ENCODE measurements around the gene DPYD. TPM values are rescaled to one million over a fixed set of nuclear protein-coding genes. Genes with fewer than 3 reads are reported as not detected.

The DPYD gene
- total RNA-seq, 1 experiment from 2014 or later: 12.8 TPM

DNA sequence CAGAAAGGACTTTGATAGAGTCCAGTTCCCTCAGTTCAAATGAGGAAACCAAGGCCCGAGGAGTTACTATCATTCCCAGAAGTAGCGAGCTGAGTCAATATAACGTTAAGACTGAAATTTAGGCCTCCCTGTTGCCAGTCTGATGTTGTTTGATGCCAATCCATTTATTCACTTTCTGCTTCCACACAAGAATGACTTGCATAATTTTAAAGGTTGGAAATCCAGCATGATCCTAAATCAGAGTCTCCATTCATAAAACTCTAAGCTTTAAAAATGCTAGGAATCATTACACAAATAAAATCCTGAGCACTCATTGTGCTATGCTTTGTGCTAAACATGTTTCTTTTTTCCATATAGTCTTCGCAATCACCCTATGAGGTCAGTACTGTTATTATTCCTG lies 784.9 kb downstream of the DPYD start:
- CTCF ChIA-PET: no interaction called here
- intact Hi-C loops (cut with micrococcal nuclease): no loop called here

DNA sequence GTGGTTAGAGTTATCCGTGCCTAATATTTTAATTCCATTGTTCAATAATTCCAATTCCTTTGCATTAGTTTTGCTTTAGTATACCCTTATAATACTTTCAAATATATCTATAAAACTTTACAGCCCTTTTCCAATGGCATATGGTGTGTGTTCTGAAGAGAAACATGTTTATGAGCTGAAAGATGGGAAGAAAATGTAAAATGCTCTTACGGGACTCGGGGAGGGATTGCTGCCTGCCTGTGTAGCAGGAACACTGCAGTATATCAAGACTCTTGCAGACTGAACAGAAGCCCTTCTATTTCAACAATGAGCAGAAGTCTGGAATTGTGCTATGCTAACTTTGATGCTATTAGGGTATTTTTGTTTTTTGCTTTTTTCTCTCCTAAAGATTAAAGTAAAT lies 792.4 kb downstream of the DPYD start:
- Histone ChIP-seq H3K4me1 (ENCODE audit: insufficient read depth, low read length) (peaks cover 7% of the 10 kb centered on the region; the same call in 1 of the 2 replicates), H3K36me3 (ENCODE audit: low read depth, low read length) (no peaks in the 10 kb centered on the region), H3K4me3 (ENCODE audit: low read length) (no peak overlapping the region), H3F3A (ENCODE audit: low read length, unreplicated experiment) (no peaks in the 10 kb centered on the region), H3K79me2 (ENCODE audit: low read length) (no peaks in the 10 kb centered on the region), H3K9me3 (ENCODE audit: low read length) (no peaks in the 10 kb centered on the region), H4K20me1 (ENCODE audit: low read length) (no peaks in the 10 kb centered on the region), H3K9ac (ENCODE audit: low read length) (no peak overlapping the region), H3K27me3 (ENCODE audit: low read length) (no peaks in the 10 kb centered on the region), H3K9me2 (replicated peaks; ENCODE audit: low read length) (no peaks in the 10 kb centered on the region), H3K4me2 (ENCODE audit: low read length) (no peak overlapping the region), H3K27ac (ENCODE audit: low read length) (no peak overlapping the region), H2AFZ (ENCODE audit: low read length) (no peak overlapping the region)
- intact Hi-C loops (cut with micrococcal nuclease): no loop called here
- CTCF ChIA-PET: interaction anchor here (0.6 kb wide), 1 partner anchor 399 kb away, joined by 3 read pairs; no protein-coding TSS in a partner anchor
- no peak for TF ChIP-seq EZH2phosphoT487 (IDR thresholded peaks at IDR 0.05; ENCODE audit: borderline replicate concordance, low read length)
- TF ChIP-seq EZH2 (IDR thresholded peaks at IDR 0.05; ENCODE audit: low read length, unreplicated experiment): no peak
- TF ChIP-seq, protein P1, sequence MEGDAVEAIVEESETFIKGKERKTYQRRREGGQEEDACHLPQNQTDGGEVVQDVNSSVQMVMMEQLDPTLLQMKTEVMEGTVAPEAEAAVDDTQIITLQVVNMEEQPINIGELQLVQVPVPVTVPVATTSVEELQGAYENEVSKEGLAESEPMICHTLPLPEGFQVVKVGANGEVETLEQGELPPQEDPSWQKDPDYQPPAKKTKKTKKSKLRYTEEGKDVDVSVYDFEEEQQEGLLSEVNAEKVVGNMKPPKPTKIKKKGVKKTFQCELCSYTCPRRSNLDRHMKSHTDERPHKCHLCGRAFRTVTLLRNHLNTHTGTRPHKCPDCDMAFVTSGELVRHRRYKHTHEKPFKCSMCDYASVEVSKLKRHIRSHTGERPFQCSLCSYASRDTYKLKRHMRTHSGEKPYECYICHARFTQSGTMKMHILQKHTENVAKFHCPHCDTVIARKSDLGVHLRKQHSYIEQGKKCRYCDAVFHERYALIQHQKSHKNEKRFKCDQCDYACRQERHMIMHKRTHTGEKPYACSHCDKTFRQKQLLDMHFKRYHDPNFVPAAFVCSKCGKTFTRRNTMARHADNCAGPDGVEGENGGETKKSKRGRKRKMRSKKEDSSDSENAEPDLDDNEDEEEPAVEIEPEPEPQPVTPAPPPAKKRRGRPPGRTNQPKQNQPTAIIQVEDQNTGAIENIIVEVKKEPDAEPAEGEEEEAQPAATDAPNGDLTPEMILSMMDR (conservative IDR thresholded peaks at IDR 0.05; ENCODE audit: low read depth, low read length): no peak
- no TSS peak for BruUV-seq (replicated peaks)
- DNase-seq (no peak), ATAC-seq (peak; percentile 38)
- POLR2A ChIA-PET (ENCODE audit: unreplicated experiment): no interaction called here

More for the DNA sequence above, 784.9 kb downstream of the DPYD start:
- Histone ChIP-seq H2AFZ (ENCODE audit: low read length) (no peak overlapping the region), H3K4me3 (ENCODE audit: low read length) (no peak overlapping the region), H3K4me1 (ENCODE audit: insufficient read depth, low read length) (no peaks in the 10 kb centered on the region; the same call in 1 of the 2 replicates), H3K4me2 (ENCODE audit: low read length) (no peak overlapping the region), H3K79me2 (ENCODE audit: low read length) (no peaks in the 10 kb centered on the region), H3K27ac (ENCODE audit: low read length) (no peak overlapping the region), H3K9ac (ENCODE audit: low read length) (no peak overlapping the region), H3F3A (ENCODE audit: low read length, unreplicated experiment) (no peaks in the 10 kb centered on the region), H3K27me3 (ENCODE audit: low read length) (no peaks in the 10 kb centered on the region), H4K20me1 (ENCODE audit: low read length) (no peaks in the 10 kb centered on the region), H3K9me3 (ENCODE audit: low read length) (no peaks in the 10 kb centered on the region), H3K36me3 (ENCODE audit: low read depth, low read length) (no peaks in the 10 kb centered on the region), H3K9me2 (replicated peaks; ENCODE audit: low read length) (no peaks in the 10 kb centered on the region)
- POLR2A ChIA-PET (ENCODE audit: unreplicated experiment): no interaction called here
- no peak for DNase-seq
- no peak for TF ChIP-seq EZH2 (IDR thresholded peaks at IDR 0.05; ENCODE audit: low read length, unreplicated experiment)
- TF ChIP-seq, protein P1 (conservative IDR thresholded peaks at IDR 0.05; ENCODE audit: low read depth, low read length): no peak
- no peak for TF ChIP-seq EZH2phosphoT487 (IDR thresholded peaks at IDR 0.05; ENCODE audit: borderline replicate concordance, low read length)
- no TSS peak for BruUV-seq (replicated peaks)
- ATAC-seq: no peak

DNA sequence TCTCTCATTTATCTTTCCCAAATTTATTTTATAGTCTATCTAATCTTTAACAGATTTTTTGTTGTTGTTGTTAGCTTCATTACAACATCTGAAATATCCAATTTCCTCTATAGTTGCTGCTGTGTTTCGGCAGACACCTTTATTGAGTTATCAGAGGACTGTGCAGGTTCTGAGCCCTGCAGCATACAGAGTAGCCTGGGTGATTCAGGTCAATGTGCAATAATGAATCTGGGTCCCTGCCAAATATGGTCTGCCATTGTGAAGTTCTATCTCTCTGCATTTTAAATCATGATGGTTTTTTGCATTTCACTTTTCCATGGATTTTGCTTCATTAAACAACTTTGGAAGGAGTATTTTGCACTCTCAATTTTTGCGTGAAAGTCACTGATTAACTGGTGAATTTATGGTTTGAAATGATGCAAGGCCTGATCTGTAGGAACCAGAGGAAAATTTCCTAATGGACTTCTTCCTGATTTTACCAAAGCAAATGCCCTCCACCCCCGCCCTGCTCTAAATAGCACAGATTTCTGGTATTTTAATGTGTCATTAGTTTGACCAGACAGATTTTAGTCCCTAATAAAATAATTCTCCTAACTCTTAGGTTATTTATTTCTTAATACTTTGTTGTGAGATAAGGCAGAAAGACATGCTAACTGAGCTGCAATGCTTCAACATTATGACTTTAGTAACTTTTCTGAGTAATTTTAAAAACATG lies 797.0 kb downstream of the DPYD start:
- Histone ChIP-seq H3K36me3 (ENCODE audit: low read depth, low read length) (no peaks in the 10 kb centered on the region), H3F3A (ENCODE audit: low read length, unreplicated experiment) (no peaks in the 10 kb centered on the region), H3K4me1 (ENCODE audit: insufficient read depth, low read length) (peaks cover 7% of the 10 kb centered on the region; the same call in 1 of the 2 replicates), H3K9ac (ENCODE audit: low read length) (no peak overlapping the region), H3K27ac (ENCODE audit: low read length) (no peak overlapping the region), H3K9me3 (ENCODE audit: low read length) (no peaks in the 10 kb centered on the region), H2AFZ (ENCODE audit: low read length) (no peak overlapping the region), H3K4me2 (ENCODE audit: low read length) (no peak overlapping the region), H3K79me2 (ENCODE audit: low read length) (no peaks in the 10 kb centered on the region), H3K27me3 (ENCODE audit: low read length) (no peaks in the 10 kb centered on the region), H3K4me3 (ENCODE audit: low read length) (no peak overlapping the region), H3K9me2 (replicated peaks; ENCODE audit: low read length) (no peaks in the 10 kb centered on the region), H4K20me1 (ENCODE audit: low read length) (no peaks in the 10 kb centered on the region)
- BruUV-seq (replicated peaks): no TSS peak
- intact Hi-C loops (cut with micrococcal nuclease): no loop called here
- ChIA-PET CTCF (no interaction called here), POLR2A (ENCODE audit: unreplicated experiment) (no interaction called here)
- TF ChIP-seq, protein P1 (conservative IDR thresholded peaks at IDR 0.05; ENCODE audit: low read depth, low read length): no peak
- TF ChIP-seq EZH2phosphoT487 (IDR thresholded peaks at IDR 0.05; ENCODE audit: borderline replicate concordance, low read length): no peak
- DNase-seq (no peak), ATAC-seq (no peak)

All from PC-3 (cell line).